Fibroblast of pulmonary artery (primary cell): ENCODE results near the gene PITRM1.

Experiments
- DNase-seq: peaks from one replicate; pipeline ENCODE4 v3.0.0-alpha.2; 2010; ENCODE audit warnings: low read depth
- H3K4me3 ChIP-seq: replicated peaks from 2 replicates; pipeline ENCODE4 v1.5.1; 2011; ENCODE audit warnings: low read depth, mild to moderate bottlenecking, control low read depth, low read length, moderate library complexity
- CTCF ChIP-seq: IDR thresholded peaks from 2 replicates; pipeline ENCODE4 v1.5.1; 2011; ENCODE audit warnings: mild to moderate bottlenecking, control low read depth, low read length, inconsistent platforms; ENCODE audit errors: missing control alignments

Gene PITRM1

GRCh38 chr10:3119796-3120459 is 52.7 kb downstream of the PITRM1 start:
- peak; percentile 43 for TF ChIP-seq CTCF

DNA sequence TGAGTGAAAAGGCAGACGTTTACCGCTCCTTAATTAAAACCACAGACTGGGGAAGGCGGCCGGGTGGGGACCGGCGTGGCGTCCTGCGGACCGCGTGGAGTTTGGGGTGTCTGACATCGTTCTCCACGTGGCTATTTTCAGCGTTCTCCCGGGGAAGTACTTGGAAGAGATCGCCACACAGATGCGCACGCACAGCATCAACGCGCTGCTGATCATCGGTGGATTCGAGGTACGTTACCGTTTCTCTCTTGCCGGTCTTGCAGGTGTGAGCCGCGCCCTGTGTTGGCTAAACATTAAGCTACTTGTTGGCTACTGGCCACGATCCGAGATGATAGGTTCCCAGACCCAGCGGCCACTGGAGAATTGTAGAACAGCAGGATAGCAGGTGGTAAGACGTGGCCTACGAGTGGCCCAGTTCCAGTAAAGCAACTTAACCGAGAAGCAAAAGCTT is 53.9 kb downstream of the PITRM1 start:
- no peak for DNase-seq
- no peak for TF ChIP-seq CTCF
- H3K4me3 ChIP-seq = no peak overlapping the region

More at GRCh38 chr10:3119796-3120459, 52.7 kb downstream of the PITRM1 start:
- DNase-seq = peak; percentile 28
- H3K4me3 ChIP-seq = no peak overlapping the region

DNA sequence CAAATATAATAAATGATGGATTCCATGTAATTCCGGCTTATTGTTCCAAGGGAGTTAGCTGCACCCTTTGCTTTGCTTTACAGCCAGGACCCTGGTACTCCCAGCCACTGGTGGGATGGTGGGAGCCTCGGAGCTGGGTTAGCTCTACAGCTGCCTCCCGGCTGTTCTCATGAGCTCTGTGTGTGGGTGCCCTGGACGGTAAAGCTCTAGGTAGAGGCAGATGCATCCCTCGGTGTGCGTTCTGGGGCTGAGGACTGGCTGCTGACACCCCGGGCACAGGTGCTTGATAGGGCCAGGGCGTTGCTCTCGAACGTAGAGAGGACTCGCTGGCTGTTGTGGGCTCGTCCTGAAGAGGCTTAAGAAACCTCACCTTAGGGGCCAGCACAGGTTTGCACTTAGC is 55.1 kb downstream of the PITRM1 start:
- no peak for TF ChIP-seq CTCF
- no peak for DNase-seq
- no peak overlapping the region for H3K4me3 ChIP-seq

DNA sequence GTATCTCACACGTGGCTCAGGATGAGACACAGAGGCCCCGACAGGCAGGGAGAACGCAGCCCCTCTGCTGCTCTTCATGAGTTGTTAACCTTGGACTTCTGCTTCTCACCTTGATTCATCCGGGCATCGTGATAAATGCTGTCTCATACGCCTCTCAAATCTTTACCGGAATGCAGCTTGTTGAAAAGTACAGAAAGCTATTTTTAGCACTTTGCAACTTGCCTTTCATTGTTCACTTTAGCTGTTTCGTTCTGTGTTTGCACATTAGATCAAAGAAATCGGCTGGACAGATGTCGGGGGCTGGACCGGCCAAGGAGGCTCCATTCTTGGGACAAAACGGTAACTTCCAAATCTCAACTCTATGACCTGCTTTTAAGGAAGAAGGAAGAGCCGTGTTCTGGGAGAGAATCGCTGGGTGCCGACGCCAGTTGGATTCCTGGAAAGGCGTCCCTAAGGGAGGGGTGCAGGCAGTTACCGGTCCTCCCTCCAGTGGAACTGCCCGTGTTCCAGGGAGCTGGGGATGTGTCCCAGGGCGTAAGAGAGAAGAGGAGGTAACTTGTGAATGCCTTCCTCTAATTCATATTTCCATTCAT is 56.0 kb downstream of the PITRM1 start:
- H3K4me3 ChIP-seq = no peak overlapping the region
- no peak for TF ChIP-seq CTCF
- DNase-seq = no peak

DNA sequence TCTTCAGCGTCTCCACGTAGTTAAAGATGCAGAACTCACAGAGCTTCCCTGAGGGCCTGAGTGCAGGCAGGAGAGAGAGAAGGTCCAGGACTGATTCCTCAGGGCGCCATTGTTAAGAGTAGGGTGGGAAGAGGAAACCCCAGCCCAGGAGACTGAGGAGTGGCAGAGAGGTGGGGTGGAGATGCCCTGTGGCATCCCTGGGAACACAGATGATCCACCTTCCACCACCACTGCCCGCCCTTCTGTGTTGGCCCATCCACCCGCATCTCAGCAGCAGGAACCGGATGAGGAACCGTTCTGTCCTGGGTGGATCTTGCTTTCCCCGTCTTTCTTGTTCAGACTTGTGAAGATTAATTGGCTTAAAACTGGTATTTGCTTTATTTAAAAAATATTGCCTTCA is 56.9 kb downstream of the PITRM1 start:
- TF ChIP-seq CTCF = no peak
- no peak overlapping the region for H3K4me3 ChIP-seq
- no peak for DNase-seq

- H3K4me3 ChIP-seq = no peak overlapping the region
Observed at GRCh38 chr10:3113343-3113720, 59.2 kb downstream of the PITRM1 start.

More at GRCh38 chr10:3113343-3113720, 59.2 kb downstream of the PITRM1 start:
- no peak for DNase-seq
- TF ChIP-seq CTCF = no peak
